Measurements from ENCODE around the gene HCRTR1. TPM values are rescaled to one million over a fixed set of nuclear protein-coding genes. Genes with fewer than 3 reads are reported as not detected.

Gene HCRTR1
- total and polyA plus RNA-seq, 10 of the 15 experiments (the other 5 are each of a cell fraction or from before 2014, with no cell fraction given) = not detected

GRCh38 chr1:31624731-31625514, 7.4 kb downstream of the HCRTR1 start:
- no peaks in the 10 kb centered on the region for H3K9me3 ChIP-seq (replicated peaks; ENCODE audit: control insufficient read depth, insufficient read depth, low read length)
- intact Hi-C loops (cut with micrococcal nuclease; ENCODE audit: unreplicated experiment) (no loop called here), in situ Hi-C loops (cut with MboI) (no loop called here)
- H3K4me1 ChIP-seq (ENCODE audit: control insufficient read depth, insufficient read depth, low read length) = no peaks in the 10 kb centered on the region; the same call in none of the 2 replicates
- TF ChIP-seq BRCA1 (IDR thresholded peaks at IDR 0.05; ENCODE audit: low read depth, low read length) = no peak
- no peak for TF ChIP-seq DPF2 (IDR thresholded peaks at IDR 0.05)
- no peak for ATAC-seq
- H3K4me2 ChIP-seq (ENCODE audit: control insufficient read depth, insufficient read depth) = no peak overlapping the region
- no peak overlapping the region for H3K4me3 ChIP-seq
- H3K79me2 ChIP-seq (ENCODE audit: control insufficient read depth, insufficient read depth, low read length) = no peaks in the 10 kb centered on the region
- ChIA-PET SMC1A (ENCODE audit: uncharacterized antibody, unreplicated experiment) (no interaction called here), CTCF (interaction anchor here (0.7 to 1.1 kb wide), 3 partner anchors 76 to 164 kb away, joined by 3 to 4 read pairs (median 3); no protein-coding TSS in a partner anchor), RAD21 (ENCODE audit: unreplicated experiment) (no interaction called here), POLR2A (interaction anchor here (0.6 kb wide), 1 partner anchor 13 kb away, joined by 3 read pairs; no protein-coding TSS in a partner anchor)
- BruUV-seq (replicated peaks) = no TSS peak
- H3K27me3 ChIP-seq (replicated peaks in 1 of 2; ENCODE audit: control insufficient read depth in 2 of 2, insufficient read depth in 2 of 2, low read length in 1 of 2) = no peaks in the 10 kb centered on the region
- H3K9ac ChIP-seq (ENCODE audit: control insufficient read depth, insufficient read depth, low read length) = no peak overlapping the region
- H2AFZ ChIP-seq (ENCODE audit: control insufficient read depth, low read depth, low read length) = no peak overlapping the region
- peaks cover 16 to 20% of the 10 kb centered on the region in 2 experiments; a peak in 3 of 4 replicates for H3K36me3 ChIP-seq (ENCODE audit: control insufficient read depth in 2 of 2, insufficient read depth in 2 of 2, low read length in 1 of 2)
- H3K27ac ChIP-seq (ENCODE audit: control insufficient read depth, insufficient read depth) = no peak overlapping the region
- no peak for DNase-seq (ENCODE audit: low read depth, low spot score)
- no peak for FAIRE-seq
- H4K20me1 ChIP-seq (ENCODE audit: control insufficient read depth, insufficient read depth) = no peaks in the 10 kb centered on the region
- 90% methylated on average over 16 of the region's 16 CpGs for WGBS (ENCODE audit: insufficient coverage, insufficient replicate concordance, low lambda C conversion rate, missing lambda C conversion rate)

GRCh38 chr1:31625561-31626222, 8.2 kb downstream of the HCRTR1 start:
- DNase-seq (ENCODE audit: low read depth, low spot score) (no peak), ATAC-seq (no peak; the same call in 2 of the 3 replicates), FAIRE-seq (no peak)
- H3K4me1 ChIP-seq (ENCODE audit: control insufficient read depth, insufficient read depth, low read length) = no peaks in the 10 kb centered on the region; the same call in none of the 2 replicates
- ChIA-PET CTCF (interaction anchor here (1.1 kb wide), 1 partner anchor 163 kb away, joined by 3 read pairs; no protein-coding TSS in a partner anchor), RAD21 (ENCODE audit: unreplicated experiment) (no interaction called here), POLR2A (interaction anchor here (0.6 kb wide), 1 partner anchor 96 kb away, joined by 4 read pairs; no protein-coding TSS in a partner anchor), SMC1A (ENCODE audit: uncharacterized antibody, unreplicated experiment) (no interaction called here)
- no peak overlapping the region for H3K4me2 ChIP-seq (ENCODE audit: control insufficient read depth, insufficient read depth)
- no peak overlapping the region for H3K9ac ChIP-seq (ENCODE audit: control insufficient read depth, insufficient read depth, low read length)
- intact Hi-C loops (cut with micrococcal nuclease; ENCODE audit: unreplicated experiment) = no loop called here
- H2AFZ ChIP-seq (ENCODE audit: control insufficient read depth, low read depth, low read length) = no peak overlapping the region
- 100% methylated on average over 4 of the region's 4 CpGs for WGBS (ENCODE audit: insufficient coverage, insufficient replicate concordance, low lambda C conversion rate, missing lambda C conversion rate)
- H3K9me3 ChIP-seq (replicated peaks; ENCODE audit: control insufficient read depth, insufficient read depth, low read length) = no peaks in the 10 kb centered on the region
- BruUV-seq (replicated peaks) = no TSS peak
- no peak overlapping the region for H3K27ac ChIP-seq (ENCODE audit: control insufficient read depth, insufficient read depth)
- H4K20me1 ChIP-seq (ENCODE audit: control insufficient read depth, insufficient read depth) = no peaks in the 10 kb centered on the region
- no peaks in the 10 kb centered on the region for H3K27me3 ChIP-seq (replicated peaks in 1 of 2; ENCODE audit: control insufficient read depth in 2 of 2, insufficient read depth in 2 of 2, low read length in 1 of 2)
- H3K79me2 ChIP-seq (ENCODE audit: control insufficient read depth, insufficient read depth, low read length) = no peaks in the 10 kb centered on the region
- in situ Hi-C loops (cut with MboI) = no loop called here
- no peak overlapping the region for H3K4me3 ChIP-seq
- peaks cover 21 to 25% of the 10 kb centered on the region in 2 experiments; a peak in 3 of 4 replicates for H3K36me3 ChIP-seq (ENCODE audit: control insufficient read depth in 2 of 2, insufficient read depth in 2 of 2, low read length in 1 of 2)
- no peak for TF ChIP-seq IKZF2 (IDR thresholded peaks at IDR 0.05)
- TF ChIP-seq CEBPB (IDR thresholded peaks at IDR 0.05; ENCODE audit: borderline replicate concordance in 1 of 2, low read depth in 2 of 2, low read length in 2 of 2) = no peak
- no peak for TF ChIP-seq BHLHE40 (IDR thresholded peaks at IDR 0.05; ENCODE audit: borderline replicate concordance in 1 of 2, low read depth in 2 of 2, low read length in 1 of 2)
- TF ChIP-seq IRF4 (IDR thresholded peaks at IDR 0.05; ENCODE audit: low read depth, low read length) = no peak
- TF ChIP-seq ZBTB33 (IDR thresholded peaks at IDR 0.05) = no peak
- no peak for TF ChIP-seq TBL1XR1 (IDR thresholded peaks at IDR 0.05; ENCODE audit: low read depth, low read length)
- TF ChIP-seq RELA (IDR thresholded peaks at IDR 0.05; ENCODE audit: borderline replicate concordance, partially characterized antibody) = no peak
- no peak for TF ChIP-seq CBFB (IDR thresholded peaks at IDR 0.05; ENCODE audit: low read depth)
